ENCODE data around the gene PID1. TPM values are rescaled to one million over a fixed set of nuclear protein-coding genes. Genes with fewer than 3 reads are reported as not detected.

Gene PID1
- total RNA-seq, 1 experiment from 2014 or later = 0.15 TPM

DNA sequence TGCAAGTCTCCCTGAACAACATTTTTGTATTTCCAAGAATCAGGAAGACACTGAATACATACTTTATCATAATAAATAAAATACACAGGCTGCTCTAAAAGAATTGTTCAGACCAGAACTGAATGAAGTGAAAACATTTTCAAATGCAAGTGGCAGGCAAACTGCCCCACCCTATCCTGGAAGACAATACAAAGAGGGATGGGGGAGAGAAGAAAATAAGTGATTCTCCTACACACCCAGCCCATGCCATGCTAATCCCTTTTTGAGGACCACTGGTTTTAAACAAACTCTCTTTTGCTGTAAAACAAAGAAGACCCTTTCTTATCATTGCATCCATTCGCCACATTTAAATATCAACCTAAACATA, 95.6 kb downstream of the PID1 start (continued):
- TF ChIP-seq, protein P1, sequence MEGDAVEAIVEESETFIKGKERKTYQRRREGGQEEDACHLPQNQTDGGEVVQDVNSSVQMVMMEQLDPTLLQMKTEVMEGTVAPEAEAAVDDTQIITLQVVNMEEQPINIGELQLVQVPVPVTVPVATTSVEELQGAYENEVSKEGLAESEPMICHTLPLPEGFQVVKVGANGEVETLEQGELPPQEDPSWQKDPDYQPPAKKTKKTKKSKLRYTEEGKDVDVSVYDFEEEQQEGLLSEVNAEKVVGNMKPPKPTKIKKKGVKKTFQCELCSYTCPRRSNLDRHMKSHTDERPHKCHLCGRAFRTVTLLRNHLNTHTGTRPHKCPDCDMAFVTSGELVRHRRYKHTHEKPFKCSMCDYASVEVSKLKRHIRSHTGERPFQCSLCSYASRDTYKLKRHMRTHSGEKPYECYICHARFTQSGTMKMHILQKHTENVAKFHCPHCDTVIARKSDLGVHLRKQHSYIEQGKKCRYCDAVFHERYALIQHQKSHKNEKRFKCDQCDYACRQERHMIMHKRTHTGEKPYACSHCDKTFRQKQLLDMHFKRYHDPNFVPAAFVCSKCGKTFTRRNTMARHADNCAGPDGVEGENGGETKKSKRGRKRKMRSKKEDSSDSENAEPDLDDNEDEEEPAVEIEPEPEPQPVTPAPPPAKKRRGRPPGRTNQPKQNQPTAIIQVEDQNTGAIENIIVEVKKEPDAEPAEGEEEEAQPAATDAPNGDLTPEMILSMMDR (IDR thresholded peaks at IDR 0.05 in 2 of 3, conservative IDR thresholded peaks at IDR 0.05 in 1 of 3; ENCODE audit: borderline replicate concordance in 1 of 3, insufficient read depth in 1 of 3, low read depth in 2 of 3, low read length in 2 of 3) = no peak
- no peak for TF ChIP-seq RAD21 (IDR thresholded peaks at IDR 0.05; ENCODE audit: low read depth)
- TF ChIP-seq JUND (IDR thresholded peaks at IDR 0.05) = no peak
- TF ChIP-seq ZFX (IDR thresholded peaks at IDR 0.05) = no peak
- TF ChIP-seq POLR2AphosphoS5 (IDR thresholded peaks at IDR 0.05; ENCODE audit: low read depth, low read length) = no peak
- TF ChIP-seq CBX3 (IDR thresholded peaks at IDR 0.05; ENCODE audit: low read depth) = no peak
- TF ChIP-seq, protein P2, sequence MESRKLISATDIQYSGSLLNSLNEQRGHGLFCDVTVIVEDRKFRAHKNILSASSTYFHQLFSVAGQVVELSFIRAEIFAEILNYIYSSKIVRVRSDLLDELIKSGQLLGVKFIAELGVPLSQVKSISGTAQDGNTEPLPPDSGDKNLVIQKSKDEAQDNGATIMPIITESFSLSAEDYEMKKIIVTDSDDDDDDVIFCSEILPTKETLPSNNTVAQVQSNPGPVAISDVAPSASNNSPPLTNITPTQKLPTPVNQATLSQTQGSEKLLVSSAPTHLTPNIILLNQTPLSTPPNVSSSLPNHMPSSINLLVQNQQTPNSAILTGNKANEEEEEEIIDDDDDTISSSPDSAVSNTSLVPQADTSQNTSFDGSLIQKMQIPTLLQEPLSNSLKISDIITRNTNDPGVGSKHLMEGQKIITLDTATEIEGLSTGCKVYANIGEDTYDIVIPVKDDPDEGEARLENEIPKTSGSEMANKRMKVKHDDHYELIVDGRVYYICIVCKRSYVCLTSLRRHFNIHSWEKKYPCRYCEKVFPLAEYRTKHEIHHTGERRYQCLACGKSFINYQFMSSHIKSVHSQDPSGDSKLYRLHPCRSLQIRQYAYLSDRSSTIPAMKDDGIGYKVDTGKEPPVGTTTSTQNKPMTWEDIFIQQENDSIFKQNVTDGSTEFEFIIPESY (IDR thresholded peaks at IDR 0.05; ENCODE audit: extremely low read depth, insufficient replicate concordance, low read length) = no peak

DNA sequence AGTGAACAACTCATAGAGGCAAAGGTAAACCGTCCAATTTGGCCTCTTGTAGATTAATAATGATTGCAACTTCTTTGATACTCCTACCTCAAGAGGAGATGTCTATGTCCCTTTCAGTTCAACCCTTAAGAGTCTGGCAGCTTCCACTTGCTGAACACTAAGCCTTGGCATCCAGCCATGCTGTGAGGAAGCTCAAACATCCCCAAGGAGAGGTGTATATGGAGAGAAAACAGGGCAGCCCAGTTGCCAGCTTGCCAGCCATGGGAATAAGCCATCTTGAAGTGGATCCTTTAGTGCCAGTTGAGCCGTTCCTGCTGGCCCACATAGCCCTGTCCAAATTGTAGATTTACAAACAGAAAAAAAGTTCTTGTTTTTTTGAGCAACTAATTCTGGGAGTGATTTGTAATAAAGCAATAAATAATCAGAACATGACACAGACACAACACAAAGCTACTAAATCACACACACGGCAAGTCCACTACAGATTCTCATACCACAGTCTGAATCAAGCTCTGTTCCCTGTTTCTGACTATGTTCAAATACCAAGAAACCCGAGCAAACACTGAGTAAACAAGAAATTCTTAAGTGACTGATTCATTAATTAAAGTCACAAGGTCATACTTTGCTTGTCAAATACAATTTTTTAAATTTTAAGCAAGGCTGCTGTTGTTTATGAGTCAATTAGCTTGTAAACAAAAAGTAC, 96.1 kb downstream of the PID1 start:
- no peaks in the 10 kb centered on the region for H3K9me3 ChIP-seq (ENCODE audit: control insufficient read depth in 1 of 2, insufficient read depth in 1 of 2, low read depth in 1 of 2, low read length in 2 of 2)
- H3K9ac ChIP-seq (ENCODE audit: low read length) = no peak overlapping the region
- H3K4me2 ChIP-seq (ENCODE audit: low read length) = no peak overlapping the region
- ATAC-seq (no peak), DNase-seq (ENCODE audit: low read depth, low spot score) (no peak)
- H3K4me3 ChIP-seq (replicated peaks in 1 of 2; ENCODE audit: low read depth in 1 of 2, low read length in 2 of 2) = no peak overlapping the region
- no peaks in the 10 kb centered on the region for H3K36me3 ChIP-seq (ENCODE audit: control insufficient read depth in 1 of 2, insufficient read depth in 2 of 2, low read length in 2 of 2)
- ChIA-PET POLR2A (no interaction called here), RAD21 (ENCODE audit: low non-redundant PET in 1 of 2, low total read pairs in 2 of 2, uncharacterized antibody in 2 of 2, unreplicated experiment in 2 of 2) (no interaction called here), CTCF (no interaction called here)
- H3K27me3 ChIP-seq (ENCODE audit: insufficient read depth, low read length) = no peaks in the 10 kb centered on the region
- no peaks in the 10 kb centered on the region for H4K20me1 ChIP-seq (ENCODE audit: insufficient read depth)
- H3K79me2 ChIP-seq (ENCODE audit: insufficient read depth, low read length) = no peaks in the 10 kb centered on the region
- no peak overlapping the region for H2AFZ ChIP-seq (ENCODE audit: low read depth, low read length, poor library complexity, severe bottlenecking)
- intact Hi-C loops (cut with micrococcal nuclease) = no loop called here
- BruUV-seq (replicated peaks) = no TSS peak
- H3K27ac ChIP-seq (ENCODE audit: low read depth, low read length) = no peak overlapping the region
- H3K4me1 ChIP-seq (ENCODE audit: control insufficient read depth in 1 of 2, insufficient read depth in 2 of 2, low read length in 2 of 2) = no peaks in the 10 kb centered on the region
- no peaks in the 10 kb centered on the region for H3K9me2 ChIP-seq (ENCODE audit: insufficient read depth)
- TF ChIP-seq POLR2A (IDR thresholded peaks at IDR 0.05; ENCODE audit: borderline replicate concordance, extremely low read depth, insufficient read depth, insufficient read length) (no peak), ELF1 (IDR thresholded peaks at IDR 0.05; ENCODE audit: borderline replicate concordance, low read depth) (no peak), EZH2 (IDR thresholded peaks at IDR 0.05) (no peak), FOSL1 (IDR thresholded peaks at IDR 0.05; ENCODE audit: low read depth) (no peak), CBX3 (IDR thresholded peaks at IDR 0.05; ENCODE audit: low read depth) (no peak), TCF7L2 (IDR thresholded peaks at IDR 0.05; ENCODE audit: borderline replicate concordance, extremely low read depth, insufficient read depth, insufficient read length) (no peak), EZH2phosphoT487 (IDR thresholded peaks at IDR 0.05; ENCODE audit: borderline replicate concordance) (no peak), CEBPB (IDR thresholded peaks at IDR 0.05; ENCODE audit: low read depth) (no peak), ZFX (IDR thresholded peaks at IDR 0.05) (no peak), SIN3A (IDR thresholded peaks at IDR 0.05; ENCODE audit: low read depth) (no peak), JUND (IDR thresholded peaks at IDR 0.05) (no peak), ZNF274 (IDR thresholded peaks at IDR 0.05; ENCODE audit: low read depth, low read length) (no peak), YY1 (IDR thresholded peaks at IDR 0.05; ENCODE audit: extremely low read depth, insufficient replicate concordance, low read depth, low read length) (no peak), POLR2AphosphoS5 (IDR thresholded peaks at IDR 0.05; ENCODE audit: low read depth, low read length) (no peak), RAD21 (IDR thresholded peaks at IDR 0.05; ENCODE audit: low read depth) (no peak)
- TF ChIP-seq, protein P1 (IDR thresholded peaks at IDR 0.05 in 2 of 3, conservative IDR thresholded peaks at IDR 0.05 in 1 of 3; ENCODE audit: borderline replicate concordance in 1 of 3, insufficient read depth in 1 of 3, low read depth in 2 of 3, low read length in 2 of 3) = no peak

Measured in HCT116 (cell line).